Measurements from ENCODE around the gene TGM2.

The TGM2 gene

DNA sequence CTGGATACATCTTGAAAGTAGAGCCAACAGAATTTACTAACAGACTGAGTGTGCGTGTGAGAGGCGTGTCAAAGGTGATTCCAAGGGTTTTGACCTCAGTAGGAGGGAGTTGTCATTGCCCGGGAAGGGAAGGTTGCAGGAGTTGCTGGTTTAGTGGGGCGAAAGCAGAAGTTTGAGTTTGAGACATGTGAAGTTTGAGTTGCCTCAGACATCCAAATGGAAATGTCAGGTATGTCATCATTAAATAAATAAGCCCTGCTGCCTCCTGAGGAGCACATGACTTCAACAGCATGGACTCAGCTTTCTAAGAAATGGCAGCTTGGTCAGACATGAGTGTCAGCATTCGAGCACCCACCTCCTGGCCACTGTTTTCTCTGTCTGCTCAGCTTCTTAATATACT, 26.6 kb upstream of the TGM2 start:
- Mint-ChIP-seq H3K9me3 (no peaks in the 10 kb centered on the region), H3K36me3 (no peaks in the 10 kb centered on the region), H3K27me3 (peaks cover 2% of the 10 kb centered on the region), H3K27ac (no peak overlapping the region), H3K4me1 (no peaks in the 10 kb centered on the region), H3K4me3 (no peak overlapping the region)

GRCh38 chr20:38190936-38191371, 25.9 kb upstream of the TGM2 start:
- Mint-ChIP-seq H3K36me3 (no peaks in the 10 kb centered on the region), H3K27ac (no peak overlapping the region), H3K27me3 (peaks cover 2% of the 10 kb centered on the region), H3K4me3 (no peak overlapping the region), H3K4me1 (no peaks in the 10 kb centered on the region), H3K9me3 (no peaks in the 10 kb centered on the region)

DNA sequence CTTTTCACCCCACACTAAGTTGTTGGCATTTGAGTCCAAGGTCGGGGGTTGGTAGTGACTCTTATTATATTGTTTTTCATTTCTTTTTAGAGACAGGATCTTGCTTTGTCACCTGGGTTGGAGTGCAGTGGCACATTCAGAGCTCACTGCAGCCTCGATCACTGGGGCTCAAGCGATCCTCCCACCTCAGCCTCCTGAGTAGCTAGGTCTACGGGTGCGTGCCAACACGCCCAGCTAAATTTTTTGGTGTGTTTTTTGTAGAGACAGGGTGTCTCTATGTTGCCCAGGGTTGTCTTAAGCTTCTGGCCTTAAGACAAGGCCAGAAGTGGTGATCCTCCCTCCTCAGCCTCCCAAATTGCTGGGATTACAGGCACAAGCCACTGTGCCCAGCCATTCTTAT, 25.1 kb upstream of the TGM2 start:
- no peak overlapping the region for H3K4me3 Mint-ChIP-seq
- H3K9me3 Mint-ChIP-seq, result no peaks in the 10 kb centered on the region
- H3K27ac Mint-ChIP-seq, result no peak overlapping the region
- peaks cover 2% of the 10 kb centered on the region for H3K27me3 Mint-ChIP-seq
- H3K4me1 Mint-ChIP-seq, result no peaks in the 10 kb centered on the region
- H3K36me3 Mint-ChIP-seq, result no peaks in the 10 kb centered on the region

DNA sequence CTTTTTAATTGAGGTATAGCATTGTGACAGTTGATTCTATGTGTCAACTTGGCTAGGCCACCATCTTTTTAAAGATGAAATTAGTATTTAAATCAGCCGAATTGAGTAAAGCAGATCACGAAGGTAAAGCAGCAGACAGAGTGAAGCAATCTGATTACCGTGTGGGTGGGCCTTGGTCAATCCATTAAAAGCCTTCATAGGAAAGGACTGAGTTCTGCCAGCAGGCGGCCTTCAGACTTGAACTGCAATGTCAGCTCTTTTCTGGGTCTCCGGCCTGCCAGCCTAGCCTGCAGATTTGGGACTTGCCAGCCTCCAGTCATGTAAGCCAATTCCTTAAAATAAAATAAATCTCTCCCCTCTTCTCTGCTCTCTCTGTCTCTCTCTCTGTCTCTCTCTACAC, 22.4 kb upstream of the TGM2 start:
- Mint-ChIP-seq H3K27ac (no peak overlapping the region), H3K9me3 (no peaks in the 10 kb centered on the region), H3K27me3 (peaks cover 3% of the 10 kb centered on the region), H3K4me1 (no peaks in the 10 kb centered on the region), H3K36me3 (no peaks in the 10 kb centered on the region), H3K4me3 (no peak overlapping the region)

DNA sequence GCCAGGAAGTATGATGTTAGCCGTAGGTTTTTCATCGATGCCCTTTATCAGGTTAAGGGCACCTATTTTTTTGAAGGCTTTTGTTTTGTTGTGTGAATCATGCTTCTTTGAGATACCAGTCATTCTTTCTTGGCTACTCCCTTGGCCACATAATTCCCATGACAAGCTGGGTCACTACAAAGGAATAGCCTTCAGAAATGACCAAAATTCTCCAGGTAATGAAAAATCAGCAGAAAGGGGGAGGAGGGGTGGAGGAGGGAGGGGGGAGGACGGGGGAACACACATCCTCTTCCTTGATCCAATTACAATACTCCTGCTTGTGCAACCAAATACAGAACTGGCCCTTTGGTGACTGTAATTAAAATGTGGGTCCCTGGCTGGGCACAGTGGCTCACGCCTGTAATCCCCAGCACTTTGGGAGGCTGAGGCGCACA, 21.7 kb upstream of the TGM2 start:
- Mint-ChIP-seq H3K27me3 (peaks cover 5% of the 10 kb centered on the region), H3K27ac (no peak overlapping the region), H3K4me3 (no peak overlapping the region), H3K4me1 (no peaks in the 10 kb centered on the region), H3K9me3 (no peaks in the 10 kb centered on the region), H3K36me3 (no peaks in the 10 kb centered on the region)

DNA sequence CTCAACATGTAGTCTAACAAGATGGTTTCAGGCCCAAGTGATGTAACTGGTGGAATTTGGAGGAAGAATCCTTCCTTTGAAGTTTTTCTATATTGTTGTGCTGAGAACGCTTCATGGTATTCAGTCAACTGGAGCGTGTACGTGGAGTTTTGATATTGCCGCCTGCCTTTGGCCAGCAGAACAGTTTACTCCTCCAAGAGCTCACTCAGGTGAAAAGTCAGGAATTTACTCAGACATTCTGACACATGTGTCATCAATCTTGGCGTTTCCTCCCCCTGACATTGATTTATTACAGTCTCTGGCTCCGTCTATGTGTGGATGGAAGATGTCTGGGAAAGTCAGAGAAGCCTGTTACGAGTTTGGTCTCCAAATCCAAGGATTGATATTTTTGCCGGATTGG, 19.0 kb upstream of the TGM2 start:
- Mint-ChIP-seq H3K36me3 (no peaks in the 10 kb centered on the region), H3K27me3 (peaks cover 10% of the 10 kb centered on the region), H3K4me3 (no peak overlapping the region), H3K4me1 (no peaks in the 10 kb centered on the region), H3K9me3 (no peaks in the 10 kb centered on the region), H3K27ac (no peak overlapping the region)

DNA sequence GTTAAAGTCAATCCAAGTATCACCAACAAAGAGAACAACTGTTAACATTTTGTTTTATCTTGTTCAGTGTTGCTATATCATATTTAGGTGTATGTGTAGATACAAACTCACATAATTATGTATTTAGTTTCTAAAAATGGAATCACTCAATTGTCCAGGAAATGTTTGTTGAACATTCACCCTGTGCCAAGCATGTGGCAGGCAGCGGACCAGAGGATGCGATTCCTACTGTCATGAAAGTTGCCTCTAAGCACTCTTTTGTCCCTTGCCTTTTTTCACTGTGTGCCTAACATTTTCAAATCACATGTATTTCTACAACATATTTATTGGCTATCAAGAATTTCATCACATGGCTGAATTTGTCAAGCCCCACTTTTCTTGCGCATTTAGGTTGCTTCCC, 16.9 kb upstream of the TGM2 start:
- no peak overlapping the region for H3K27ac Mint-ChIP-seq
- no peaks in the 10 kb centered on the region for H3K9me3 Mint-ChIP-seq
- H3K4me1 Mint-ChIP-seq, result no peaks in the 10 kb centered on the region
- no peaks in the 10 kb centered on the region for H3K36me3 Mint-ChIP-seq
- H3K27me3 Mint-ChIP-seq, result peaks cover 16% of the 10 kb centered on the region
- H3K4me3 Mint-ChIP-seq, result no peak overlapping the region

GRCh38 chr20:38181207-38181801, 16.2 kb upstream of the TGM2 start:
- no peaks in the 10 kb centered on the region for H3K4me1 Mint-ChIP-seq
- H3K9me3 Mint-ChIP-seq, result no peaks in the 10 kb centered on the region
- H3K4me3 Mint-ChIP-seq, result no peak overlapping the region
- H3K36me3 Mint-ChIP-seq, result no peaks in the 10 kb centered on the region
- H3K27ac Mint-ChIP-seq, result peak overlapping the region; percentile 32
- peaks cover 17% of the 10 kb centered on the region for H3K27me3 Mint-ChIP-seq

- Mint-ChIP-seq H3K4me3 (no peak overlapping the region), H3K36me3 (no peaks in the 10 kb centered on the region), H3K27me3 (peaks cover 17% of the 10 kb centered on the region), H3K9me3 (no peaks in the 10 kb centered on the region), H3K4me1 (no peaks in the 10 kb centered on the region), H3K27ac (no peak overlapping the region)
Observed at GRCh38 chr20:38180781-38181180, 15.7 kb upstream of the TGM2 start.

- H3K27ac Mint-ChIP-seq, result no peak overlapping the region
- peaks cover 17% of the 10 kb centered on the region for H3K27me3 Mint-ChIP-seq
- no peaks in the 10 kb centered on the region for H3K9me3 Mint-ChIP-seq
- H3K36me3 Mint-ChIP-seq, result no peaks in the 10 kb centered on the region
- H3K4me1 Mint-ChIP-seq, result no peaks in the 10 kb centered on the region
- H3K4me3 Mint-ChIP-seq, result no peak overlapping the region
Observed at GRCh38 chr20:38179846-38180245, 14.8 kb upstream of the TGM2 start.

GRCh38 chr20:38178581-38178980, 13.5 kb upstream of the TGM2 start:
- no peaks in the 10 kb centered on the region for H3K9me3 Mint-ChIP-seq
- H3K4me1 Mint-ChIP-seq, result no peaks in the 10 kb centered on the region
- H3K27me3 Mint-ChIP-seq, result peaks cover 15% of the 10 kb centered on the region

DNA sequence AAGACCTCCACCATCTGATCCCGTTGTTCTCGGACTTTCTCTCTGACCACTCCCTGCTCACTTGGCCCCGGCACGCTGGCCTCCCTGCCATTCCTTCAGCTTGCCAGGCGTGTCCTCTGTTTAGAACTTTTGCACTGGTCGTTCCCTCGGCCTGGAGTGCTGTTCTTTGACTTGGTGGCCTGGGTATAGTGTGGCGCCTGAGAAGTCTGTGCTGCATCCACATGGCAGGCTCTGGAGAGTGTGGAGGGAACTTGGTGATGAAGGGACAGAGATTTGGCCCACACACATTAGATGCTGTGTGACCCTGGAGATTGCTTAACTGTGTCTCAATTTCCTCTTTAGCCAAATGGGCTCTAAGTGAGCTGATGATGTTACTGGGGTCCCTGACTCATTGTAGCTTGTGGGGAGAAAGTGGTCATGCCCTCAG, 13.0 kb upstream of the TGM2 start:
- H3K4me3 Mint-ChIP-seq, result no peak overlapping the region

More at GRCh38 chr20:38178581-38178980, 13.5 kb upstream of the TGM2 start:
- Mint-ChIP-seq H3K27ac (no peak overlapping the region), H3K36me3 (no peaks in the 10 kb centered on the region), H3K4me3 (no peak overlapping the region)

GRCh38 chr20:38177201-38177600, 12.1 kb upstream of the TGM2 start:
- H3K27me3 Mint-ChIP-seq, result peaks cover 16% of the 10 kb centered on the region
- no peaks in the 10 kb centered on the region for H3K4me1 Mint-ChIP-seq
- H3K4me3 Mint-ChIP-seq, result no peak overlapping the region
- H3K27ac Mint-ChIP-seq, result no peak overlapping the region
- no peaks in the 10 kb centered on the region for H3K36me3 Mint-ChIP-seq
- no peaks in the 10 kb centered on the region for H3K9me3 Mint-ChIP-seq

More for the DNA sequence above, 13.0 kb upstream of the TGM2 start:
- H3K9me3 Mint-ChIP-seq, result no peaks in the 10 kb centered on the region
- no peaks in the 10 kb centered on the region for H3K4me1 Mint-ChIP-seq
- H3K27me3 Mint-ChIP-seq, result peaks cover 15% of the 10 kb centered on the region
- no peaks in the 10 kb centered on the region for H3K36me3 Mint-ChIP-seq
- no peak overlapping the region for H3K27ac Mint-ChIP-seq

DNA sequence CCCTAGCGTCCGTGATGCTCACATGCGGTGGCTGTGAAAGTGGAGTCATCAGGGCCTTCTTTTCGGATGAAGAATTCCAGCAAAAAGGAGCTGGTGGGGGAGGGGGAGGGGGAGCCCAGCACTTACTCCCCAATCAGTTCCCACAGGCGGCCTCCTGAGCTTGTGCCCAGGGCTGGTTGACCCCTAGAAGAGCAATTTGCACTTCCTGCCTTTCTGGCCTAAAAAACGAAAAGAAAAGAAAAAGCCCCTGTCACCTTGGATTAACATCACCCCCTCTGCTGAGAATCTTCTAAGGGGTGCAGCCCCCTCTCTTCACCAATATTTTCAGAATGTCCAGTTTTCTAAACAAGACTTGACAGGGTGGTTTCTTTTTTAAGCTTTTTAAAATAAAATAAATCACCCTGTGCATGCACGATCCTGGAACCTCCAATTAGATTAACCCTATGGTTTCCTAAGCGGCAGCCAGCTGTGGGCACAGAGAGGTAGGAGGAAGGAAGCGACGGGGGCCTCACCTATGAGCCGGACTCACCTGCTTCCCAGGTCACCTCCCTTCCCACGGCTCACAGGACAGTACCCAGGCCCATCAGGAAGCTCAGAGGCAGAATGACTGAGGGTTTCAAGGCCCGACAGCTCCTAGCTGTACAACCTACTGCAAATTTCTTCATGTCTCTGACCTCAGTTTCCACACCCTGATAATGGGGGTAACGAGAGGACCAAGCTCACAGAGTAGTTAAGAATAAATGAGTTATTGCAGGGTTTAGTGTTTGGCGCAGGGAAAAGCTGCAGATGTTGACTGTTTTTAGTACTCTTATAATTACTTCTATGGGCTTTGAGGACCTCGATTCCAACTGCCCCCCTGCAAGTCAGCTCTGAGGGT, 10.5 kb upstream of the TGM2 start:
- Mint-ChIP-seq H3K36me3 (no peaks in the 10 kb centered on the region), H3K4me1 (no peaks in the 10 kb centered on the region), H3K4me3 (no peak overlapping the region), H3K27ac (no peak overlapping the region), H3K9me3 (no peaks in the 10 kb centered on the region), H3K27me3 (peaks cover 14% of the 10 kb centered on the region)

DNA sequence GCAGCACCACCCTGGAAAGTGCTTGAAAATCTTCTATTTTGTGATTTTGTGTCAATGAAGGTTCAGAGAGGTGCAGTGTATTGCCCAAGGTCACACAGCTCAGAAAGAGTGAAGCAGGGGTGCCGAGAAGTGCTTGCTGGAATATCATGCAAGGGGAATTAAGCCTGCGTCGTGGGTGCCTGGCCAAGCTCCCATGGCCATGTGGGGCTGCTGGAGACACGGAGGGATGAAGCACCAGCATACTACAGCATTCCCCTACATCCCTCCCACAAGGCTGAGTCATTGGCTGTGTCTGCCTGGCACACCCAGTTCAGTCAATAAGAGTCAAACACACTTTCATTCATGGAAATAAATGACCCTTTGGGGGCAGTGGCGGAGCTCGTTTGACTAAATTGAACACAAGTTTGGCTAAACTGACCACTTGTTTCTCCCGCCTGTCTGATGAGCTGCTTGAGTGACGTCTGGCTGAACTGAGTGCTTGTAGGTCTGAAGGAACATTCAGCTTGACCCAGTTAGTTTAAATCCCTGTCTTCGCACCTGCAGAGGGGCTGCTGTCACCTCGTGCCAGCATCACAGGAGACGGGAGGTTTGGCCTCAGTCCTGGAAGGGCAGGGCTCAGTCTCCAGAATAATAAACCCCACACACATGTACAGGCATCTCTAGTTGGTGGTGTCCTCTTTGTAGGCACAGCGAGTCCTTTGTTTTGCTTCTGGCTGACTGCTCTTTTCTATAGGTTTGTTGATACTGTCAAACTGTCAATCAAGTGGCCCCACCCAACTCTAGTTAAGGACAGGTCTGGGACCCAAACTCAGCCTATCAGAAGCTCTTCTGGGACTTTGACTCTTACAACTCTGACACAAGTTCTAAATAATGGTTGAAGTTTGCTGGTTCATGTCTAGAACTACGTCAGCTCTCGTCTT, 8.4 kb upstream of the TGM2 start:
- H3K27me3 Mint-ChIP-seq, result peaks cover 10% of the 10 kb centered on the region
- H3K4me1 Mint-ChIP-seq, result no peaks in the 10 kb centered on the region
- H3K27ac Mint-ChIP-seq, result no peak overlapping the region
- H3K4me3 Mint-ChIP-seq, result no peak overlapping the region
- no peaks in the 10 kb centered on the region for H3K36me3 Mint-ChIP-seq
- H3K9me3 Mint-ChIP-seq, result no peaks in the 10 kb centered on the region
